ENCODE data around the gene FHIT. TPM values are rescaled to one million over a fixed set of nuclear protein-coding genes. Genes with fewer than 3 reads are reported as not detected.

Gene FHIT
- total and polyA plus RNA-seq, 2 experiments from 2014 or later: 9.7 to 16.2 TPM

- Histone ChIP-seq H3K27ac (no peak overlapping the region), H3K36me3 (replicated peaks; ENCODE audit: insufficient read depth, low read depth) (no peaks in the 10 kb centered on the region), H3K9me3 (ENCODE audit: low read depth) (no peaks in the 10 kb centered on the region), H3K4me2 (no peak overlapping the region), H3K27me3 (no peaks in the 10 kb centered on the region), H3K4me3 (no peak overlapping the region), H3K79me2 (no peaks in the 10 kb centered on the region), H3K9me2 (replicated peaks; ENCODE audit: insufficient read depth) (no peaks in the 10 kb centered on the region), H3K4me1 (ENCODE audit: insufficient read depth) (no peaks in the 10 kb centered on the region), H2AFZ (no peak overlapping the region), H4K20me1 (ENCODE audit: insufficient read depth, poor library complexity, severe bottlenecking) (no peaks in the 10 kb centered on the region)
- TF ChIP-seq EZH2 (IDR thresholded peaks at IDR 0.05; ENCODE audit: borderline replicate concordance): no peak
- no peak for DNase-seq (ENCODE audit: low spot score)
- WGBS (ENCODE audit: low lambda C conversion rate, missing lambda C conversion rate): 95% methylated on average over 6 of the region's 6 CpGs
Measured at GRCh38 chr3:60826511-60826910, 424.7 kb downstream of the FHIT start.

DNA sequence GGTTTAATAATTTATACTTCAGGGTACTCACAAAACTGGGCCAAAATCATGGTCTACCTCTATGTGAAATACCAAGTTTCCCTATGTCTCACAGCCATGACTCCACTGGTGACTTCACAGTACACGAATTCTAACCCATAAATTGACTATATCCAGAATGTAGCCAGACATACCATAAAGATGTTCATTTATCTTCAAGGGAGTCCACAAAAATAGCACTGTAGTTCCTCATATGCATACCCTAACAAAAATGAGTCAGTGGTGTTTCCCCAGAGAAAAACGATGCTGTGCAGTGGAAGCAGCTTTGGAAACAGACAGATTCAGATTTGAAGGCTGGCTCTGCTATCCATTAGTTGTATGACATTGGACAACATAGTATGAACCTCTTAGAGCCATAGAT lies 438.8 kb downstream of the FHIT start:
- Histone ChIP-seq H3K9me3 (ENCODE audit: low read depth) (no peaks in the 10 kb centered on the region), H4K20me1 (ENCODE audit: insufficient read depth, poor library complexity, severe bottlenecking) (no peaks in the 10 kb centered on the region), H3K27ac (no peak overlapping the region), H3K27me3 (no peaks in the 10 kb centered on the region), H3K79me2 (no peaks in the 10 kb centered on the region), H3K4me3 (no peak overlapping the region), H3K4me2 (no peak overlapping the region), H3K36me3 (replicated peaks; ENCODE audit: insufficient read depth, low read depth) (no peaks in the 10 kb centered on the region), H2AFZ (no peak overlapping the region), H3K9me2 (replicated peaks; ENCODE audit: insufficient read depth) (no peaks in the 10 kb centered on the region), H3K4me1 (ENCODE audit: insufficient read depth) (no peaks in the 10 kb centered on the region)
- DNase-seq (ENCODE audit: low spot score): no peak
- TF ChIP-seq EZH2 (IDR thresholded peaks at IDR 0.05; ENCODE audit: borderline replicate concordance) (no peak), EZH2phosphoT487 (IDR thresholded peaks at IDR 0.05; ENCODE audit: low read depth, severe bottlenecking, unreplicated experiment) (no peak)
- TF ChIP-seq, protein P1, sequence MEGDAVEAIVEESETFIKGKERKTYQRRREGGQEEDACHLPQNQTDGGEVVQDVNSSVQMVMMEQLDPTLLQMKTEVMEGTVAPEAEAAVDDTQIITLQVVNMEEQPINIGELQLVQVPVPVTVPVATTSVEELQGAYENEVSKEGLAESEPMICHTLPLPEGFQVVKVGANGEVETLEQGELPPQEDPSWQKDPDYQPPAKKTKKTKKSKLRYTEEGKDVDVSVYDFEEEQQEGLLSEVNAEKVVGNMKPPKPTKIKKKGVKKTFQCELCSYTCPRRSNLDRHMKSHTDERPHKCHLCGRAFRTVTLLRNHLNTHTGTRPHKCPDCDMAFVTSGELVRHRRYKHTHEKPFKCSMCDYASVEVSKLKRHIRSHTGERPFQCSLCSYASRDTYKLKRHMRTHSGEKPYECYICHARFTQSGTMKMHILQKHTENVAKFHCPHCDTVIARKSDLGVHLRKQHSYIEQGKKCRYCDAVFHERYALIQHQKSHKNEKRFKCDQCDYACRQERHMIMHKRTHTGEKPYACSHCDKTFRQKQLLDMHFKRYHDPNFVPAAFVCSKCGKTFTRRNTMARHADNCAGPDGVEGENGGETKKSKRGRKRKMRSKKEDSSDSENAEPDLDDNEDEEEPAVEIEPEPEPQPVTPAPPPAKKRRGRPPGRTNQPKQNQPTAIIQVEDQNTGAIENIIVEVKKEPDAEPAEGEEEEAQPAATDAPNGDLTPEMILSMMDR (IDR thresholded peaks at IDR 0.05; ENCODE audit: poor library complexity): no peak
- 88% methylated on average over 2 of the region's 2 CpGs for WGBS (ENCODE audit: low lambda C conversion rate, missing lambda C conversion rate)

DNA sequence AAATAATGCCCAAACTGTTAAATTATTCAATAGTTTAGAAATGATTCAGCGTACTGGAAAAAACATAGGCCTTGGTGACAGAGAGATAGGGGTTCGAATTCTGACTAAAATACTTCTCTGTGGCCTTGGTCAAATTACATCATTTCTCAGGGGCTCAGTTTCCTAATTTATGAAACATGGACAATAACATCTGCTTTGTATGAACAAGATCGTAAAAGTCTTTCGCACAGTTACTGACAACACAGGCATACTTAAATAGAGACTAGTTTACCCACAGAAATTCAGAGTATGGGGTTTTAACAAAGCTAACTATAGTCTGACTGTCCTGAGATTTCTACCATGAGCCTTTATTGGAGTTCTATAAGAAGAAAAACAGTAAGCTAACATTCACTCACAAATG lies 440.4 kb downstream of the FHIT start:
- Histone ChIP-seq H3K79me2 (no peaks in the 10 kb centered on the region), H3K4me3 (no peak overlapping the region), H3K4me2 (no peak overlapping the region), H3K9me2 (replicated peaks; ENCODE audit: insufficient read depth) (no peaks in the 10 kb centered on the region), H3K27ac (no peak overlapping the region), H3K4me1 (ENCODE audit: insufficient read depth) (no peaks in the 10 kb centered on the region), H3K27me3 (no peaks in the 10 kb centered on the region), H2AFZ (no peak overlapping the region), H3K36me3 (replicated peaks; ENCODE audit: insufficient read depth, low read depth) (no peaks in the 10 kb centered on the region), H3K9me3 (ENCODE audit: low read depth) (no peaks in the 10 kb centered on the region), H4K20me1 (ENCODE audit: insufficient read depth, poor library complexity, severe bottlenecking) (no peaks in the 10 kb centered on the region)
- 84% methylated on average over 4 of the region's 4 CpGs for WGBS (ENCODE audit: low lambda C conversion rate, missing lambda C conversion rate)
- TF ChIP-seq, protein P1 (IDR thresholded peaks at IDR 0.05; ENCODE audit: poor library complexity): no peak
- TF ChIP-seq EZH2phosphoT487 (IDR thresholded peaks at IDR 0.05; ENCODE audit: low read depth, severe bottlenecking, unreplicated experiment) (no peak), EZH2 (IDR thresholded peaks at IDR 0.05; ENCODE audit: borderline replicate concordance) (no peak)
- DNase-seq (ENCODE audit: low spot score): no peak

DNA sequence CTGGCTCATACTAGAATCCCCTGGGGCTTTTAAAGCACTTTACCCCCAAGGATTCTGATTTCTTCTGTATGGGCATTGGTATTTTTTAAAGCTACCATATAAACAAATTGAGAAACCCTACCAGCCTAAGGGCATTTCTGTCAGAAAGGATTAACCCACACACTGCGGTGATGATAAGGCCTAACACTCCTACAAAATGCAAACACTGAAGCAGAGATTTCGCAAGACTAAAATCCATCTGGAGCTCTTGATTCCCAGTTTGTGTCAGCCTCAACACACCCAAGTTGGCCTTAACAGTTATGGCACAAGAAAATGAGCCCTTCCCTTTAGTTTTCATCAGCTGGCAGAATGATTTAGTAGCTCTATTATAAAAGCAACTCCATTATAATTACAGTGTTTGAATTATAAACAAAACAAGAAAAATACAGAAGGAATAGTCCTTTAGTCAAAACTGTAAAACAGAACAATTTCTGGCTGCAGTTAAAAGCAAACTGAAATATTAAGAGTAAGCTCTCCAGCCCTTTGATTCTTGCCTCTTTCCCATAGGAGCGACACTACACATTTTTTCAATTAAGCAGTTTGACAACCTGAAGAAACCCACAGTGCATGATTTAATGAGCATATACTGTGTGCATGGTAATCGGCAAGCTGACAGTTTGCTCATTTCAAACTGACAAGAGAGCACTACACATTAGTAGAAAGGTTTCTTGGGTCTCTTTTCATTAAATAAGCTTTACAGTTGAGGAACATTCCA lies 441.2 kb downstream of the FHIT start:
- Histone ChIP-seq H3K36me3 (replicated peaks; ENCODE audit: insufficient read depth, low read depth) (no peaks in the 10 kb centered on the region), H3K4me1 (ENCODE audit: insufficient read depth) (no peaks in the 10 kb centered on the region), H3K27ac (no peak overlapping the region), H3K9me3 (ENCODE audit: low read depth) (no peaks in the 10 kb centered on the region), H2AFZ (no peak overlapping the region), H3K79me2 (no peaks in the 10 kb centered on the region), H3K4me2 (no peak overlapping the region), H3K4me3 (no peak overlapping the region), H3K27me3 (no peaks in the 10 kb centered on the region), H4K20me1 (ENCODE audit: insufficient read depth, poor library complexity, severe bottlenecking) (no peaks in the 10 kb centered on the region), H3K9me2 (replicated peaks; ENCODE audit: insufficient read depth) (no peaks in the 10 kb centered on the region)
- TF ChIP-seq EZH2 (IDR thresholded peaks at IDR 0.05; ENCODE audit: borderline replicate concordance) (no peak), EZH2phosphoT487 (IDR thresholded peaks at IDR 0.05; ENCODE audit: low read depth, severe bottlenecking, unreplicated experiment) (no peak)
- TF ChIP-seq, protein P1 (IDR thresholded peaks at IDR 0.05; ENCODE audit: poor library complexity): no peak
- WGBS (ENCODE audit: low lambda C conversion rate, missing lambda C conversion rate): 39% methylated on average over 4 of the region's 4 CpGs
- DNase-seq (ENCODE audit: low spot score): peak; percentile 6

Measured in hepatocyte (in vitro differentiated cells).